Fibroblast of mammary gland (primary cell): ENCODE results near the gene LRP8.

Experiments
- DNase-seq: peaks from one replicate; pipeline ENCODE4 v3.0.0-alpha.2; 2010; ENCODE audit warnings: low read depth
- H3K4me3 ChIP-seq: 2 replicates; pipeline ENCODE4 v1.5.1; 2011; ENCODE audit warnings: low read depth, mild to moderate bottlenecking, low read length, moderate library complexity; ENCODE audit not compliant: control insufficient read depth
- CTCF ChIP-seq: conservative IDR thresholded peaks from 2 replicates; pipeline ENCODE4 v1.5.1; 2011; ENCODE audit warnings: low read depth, low read length, inconsistent platforms; ENCODE audit not compliant: control insufficient read depth, insufficient read depth

LRP8 gene

DNA sequence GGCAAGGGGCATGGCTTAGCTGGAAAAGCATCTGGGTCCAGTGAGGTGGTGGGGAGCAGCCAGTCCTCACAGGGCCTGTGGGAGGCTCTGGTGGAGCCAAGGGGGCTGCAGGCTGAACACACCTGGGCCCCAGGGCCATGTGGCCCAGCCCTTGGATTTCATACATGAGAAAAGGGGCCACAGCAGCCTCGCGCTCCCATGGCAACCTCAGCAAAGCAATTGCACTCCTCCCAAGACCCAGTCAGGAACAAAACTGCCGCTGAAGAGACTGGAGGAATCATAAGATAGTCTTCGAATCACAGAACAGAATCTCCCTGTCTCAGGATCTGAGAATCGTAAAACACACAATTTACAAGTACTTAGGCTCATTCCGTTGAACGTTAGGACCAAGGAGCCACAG lies 24.6 kb downstream of the LRP8 start:
- no peak for DNase-seq
- H3K4me3 ChIP-seq: no peak overlapping the region
- TF ChIP-seq CTCF: no peak

- H3K4me3 ChIP-seq: no peak overlapping the region
- no peak for TF ChIP-seq CTCF
- DNase-seq: no peak
Measured at GRCh38 chr1:53299233-53299632, 28.6 kb downstream of the LRP8 start.

- H3K4me3 ChIP-seq: no peak overlapping the region
- no peak for TF ChIP-seq CTCF
- DNase-seq: no peak
Measured at GRCh38 chr1:53298045-53298637, 29.7 kb downstream of the LRP8 start.

GRCh38 chr1:53297195-53297594 lies 30.7 kb downstream of the LRP8 start:
- DNase-seq: no peak
- TF ChIP-seq CTCF: no peak
- no peak overlapping the region for H3K4me3 ChIP-seq

DNA sequence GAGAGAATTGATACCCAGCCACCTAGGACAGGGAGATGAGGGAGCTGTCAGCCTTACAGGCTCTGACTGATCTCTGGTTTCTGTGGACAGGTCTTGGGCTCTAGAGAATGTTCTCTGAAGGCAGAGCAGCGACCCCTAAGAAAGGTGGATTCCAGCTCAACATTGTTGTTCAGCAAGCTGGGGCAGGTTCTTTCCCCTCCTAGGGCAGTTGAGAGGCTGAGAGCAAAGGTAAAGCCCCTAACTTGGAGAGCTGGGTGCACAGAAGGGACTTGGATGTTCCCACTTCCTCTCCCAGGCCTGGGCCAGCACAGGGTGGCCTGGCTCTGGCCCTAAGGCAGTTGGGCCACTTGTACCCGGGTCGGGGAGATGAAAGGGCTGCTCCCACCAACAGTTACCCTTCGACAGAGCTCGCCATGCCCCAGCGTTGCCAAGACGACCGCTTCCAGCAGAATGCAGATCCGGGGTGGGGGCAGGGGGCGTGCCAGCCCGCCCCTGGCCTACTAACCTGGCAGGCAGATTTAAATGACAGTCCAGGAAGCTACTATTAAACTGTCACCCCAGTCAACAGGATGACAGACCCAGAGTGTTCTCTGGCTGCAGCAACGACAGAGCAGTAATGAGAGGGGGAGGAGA lies 31.6 kb downstream of the LRP8 start:
- no peak overlapping the region for H3K4me3 ChIP-seq
- no peak for DNase-seq
- TF ChIP-seq CTCF: no peak

GRCh38 chr1:53295726-53296116 lies 32.1 kb downstream of the LRP8 start:
- H3K4me3 ChIP-seq: no peak overlapping the region
- no peak for TF ChIP-seq CTCF
- no peak for DNase-seq
